OCI-LY1 (cell line): Measurements from ENCODE around the gene DTX3.

ENCODE experiments used
- H2AFZ ChIP-seq: fragments of 200-600 bp; sonication (generic), shearing (Covaris generic); 2 replicates; pipeline ENCODE4 v1.6.0; 2014; ENCODE audit warnings: antibody characterized with exemption, mild to moderate bottlenecking, low read length
- H3F3A ChIP-seq: fragments of 200-600 bp; sonication (generic), shearing (Covaris generic); 2 replicates; pipeline ENCODE4 v1.6.0; 2014; ENCODE audit warnings: mild to moderate bottlenecking, antibody characterized with exemption, low read length, moderate library complexity; ENCODE audit not compliant: insufficient read depth
- H3K27ac ChIP-seq: fragments of 200-600 bp; sonication (generic); 2 replicates; pipeline ENCODE4 v1.5.1; 2014; ENCODE audit warnings: low read length, mixed run types, mild to moderate bottlenecking, low read depth; ENCODE audit not compliant: poor library complexity, severe bottlenecking
- H3K27me3 ChIP-seq: fragments of 200-600 bp; sonication (generic); 2 replicates; pipeline ENCODE4 v1.6.0; 2014; ENCODE audit warnings: antibody characterized with exemption, mild to moderate bottlenecking, low read length, moderate library complexity; ENCODE audit not compliant: insufficient read depth
- H3K36me3 ChIP-seq: fragments of 200-600 bp; sonication (generic); 2 replicates; pipeline ENCODE4 v1.6.1; 2014; ENCODE audit warnings: mild to moderate bottlenecking, antibody characterized with exemption, low read length, moderate library complexity, mixed read lengths; ENCODE audit not compliant: insufficient read depth
- H3K4me1 ChIP-seq: fragments of 200-600 bp; sonication (generic); 2 replicates; pipeline ENCODE4 v1.5.1; 2014; ENCODE audit warnings: mild to moderate bottlenecking, low read length, moderate library complexity; ENCODE audit not compliant: insufficient read depth, severe bottlenecking
- H3K4me2 ChIP-seq: fragments of 200-600 bp; sonication (generic), shearing (Covaris generic); 2 replicates; pipeline ENCODE4 v1.6.1; 2014; ENCODE audit warnings: low read length
- H3K4me3 ChIP-seq: fragments of 200-600 bp; sonication (generic); 2 replicates; pipeline ENCODE4 v1.5.1; 2014; ENCODE audit warnings: low read length, low read depth, mild to moderate bottlenecking, mixed read lengths; ENCODE audit not compliant: poor library complexity, severe bottlenecking
- H3K79me2 ChIP-seq: fragments of 200-600 bp; shearing (Covaris generic); 2 replicates; pipeline ENCODE4 v1.6.1; 2016; ENCODE audit warnings: mixed run types, low read length, mixed read lengths; ENCODE audit not compliant: insufficient read depth
- H3K9ac ChIP-seq: fragments of 200-600 bp; sonication (generic), shearing (Covaris generic); 2 replicates; pipeline ENCODE4 v1.6.1; 2014; ENCODE audit warnings: mild to moderate bottlenecking, low read length, mixed read lengths
- H3K9me2 ChIP-seq: fragments of 200-600 bp; sonication (generic), shearing (Covaris generic); 2 replicates; pipeline ENCODE4 v1.6.1; 2014; ENCODE audit warnings: low read depth, mild to moderate bottlenecking, low read length, mixed read lengths
- H3K9me3 ChIP-seq: fragments of 200-600 bp; shearing (Covaris generic); 2 replicates; pipeline ENCODE4 v1.6.1; 2014; ENCODE audit warnings: low read length, mixed read lengths
- H4K20me1 ChIP-seq: fragments of 200-600 bp; sonication (generic), shearing (Covaris generic); 2 replicates; pipeline ENCODE4 v1.6.0; 2016; ENCODE audit warnings: mild to moderate bottlenecking, low read length; ENCODE audit not compliant: insufficient read depth
- CTCF ChIP-seq: fragments of 200-600 bp; sonication (generic), shearing (Covaris generic); IDR thresholded peaks from 2 replicates; pipeline ENCODE4 v1.5.1; 2017; ENCODE audit warnings: mild to moderate bottlenecking, antibody characterized with exemption, low read length, moderate library complexity, mixed read lengths
- EZH2 ChIP-seq: fragments of 200-600 bp; sonication (generic), shearing (Covaris generic); IDR thresholded peaks from 2 replicates; pipeline ENCODE4 v1.8.0; 2017; ENCODE audit warnings: borderline replicate concordance, mixed run types, mild to moderate bottlenecking, antibody characterized with exemption, low read length, moderate library complexity, mixed read lengths

The DTX3 gene

GRCh38 chr12:57590479-57590863, 14.2 kb upstream of the DTX3 start:
- Histone ChIP-seq H3K4me2 (peak overlapping the region; percentile 98), H3K9me2 (no peaks in the 10 kb centered on the region), H3K9ac (peak overlapping the region; percentile 87), H4K20me1 (no peaks in the 10 kb centered on the region), H3K36me3 (peaks cover 4% of the 10 kb centered on the region; the same call in 1 of the 2 replicates), H3K4me1 (peaks cover 22% of the 10 kb centered on the region), H3F3A (no peaks in the 10 kb centered on the region), H2AFZ (peak overlapping the region; percentile 61), H3K79me2 (0 out of 2 replicates have a peak, but pooled peaks cover 6% of the 10 kb centered on the region), H3K27ac (no peak overlapping the region), H3K4me3 (peak overlapping the region; percentile 95), H3K9me3 (no peaks in the 10 kb centered on the region), H3K27me3 (no peaks in the 10 kb centered on the region)
- TF ChIP-seq EZH2 (no peak), CTCF (no peak)

GRCh38 chr12:57590864-57591781, 13.5 kb upstream of the DTX3 start, which contains the start of gene PIP4K2C:
Gene PIP4K2C (plus strand): TSS chr12:57591192. CDS start chr12:57591290, 98 bp downstream.
- peaks cover 4% of the 10 kb centered on the region; the same call in 1 of the 2 replicates for H3K36me3 ChIP-seq
- H3K4me2 ChIP-seq = peak within 1 kb of the TSS; percentile 98
- no peaks in the 10 kb centered on the region for H3K27me3 ChIP-seq
- H3K27ac ChIP-seq = no peak within 1 kb of the TSS
- no peaks in the 10 kb centered on the region for H4K20me1 ChIP-seq
- H3K79me2 ChIP-seq = 0 out of 2 replicates have a peak, but pooled peaks cover 6% of the 10 kb centered on the region
- H3K4me3 ChIP-seq = peak within 1 kb of the TSS; percentile 95
- H3K9ac ChIP-seq = peak within 1 kb of the TSS; percentile 87
- H3F3A ChIP-seq = no peaks in the 10 kb centered on the region
- peak within 1 kb of the TSS; percentile 61 for H2AFZ ChIP-seq
- peaks cover 22% of the 10 kb centered on the region for H3K4me1 ChIP-seq
- H3K9me2 ChIP-seq = no peaks in the 10 kb centered on the region
- H3K9me3 ChIP-seq = no peaks in the 10 kb centered on the region
- no peak for TF ChIP-seq CTCF
- TF ChIP-seq EZH2 = no peak

- H2AFZ ChIP-seq = peak overlapping the region; percentile 19; the same call in 1 of the 2 replicates
- H3K9me3 ChIP-seq = no peaks in the 10 kb centered on the region
- H3K27me3 ChIP-seq = no peaks in the 10 kb centered on the region
- H3K4me3 ChIP-seq = peak overlapping the region; percentile 95
- peak overlapping the region; percentile 98 for H3K4me2 ChIP-seq
- H3K36me3 ChIP-seq = peaks cover 4% of the 10 kb centered on the region; the same call in 1 of the 2 replicates
- no peak overlapping the region for H3K27ac ChIP-seq
- H3F3A ChIP-seq = no peaks in the 10 kb centered on the region
- H4K20me1 ChIP-seq = no peaks in the 10 kb centered on the region
- peaks cover 22% of the 10 kb centered on the region for H3K4me1 ChIP-seq
- 0 out of 2 replicates have a peak, but pooled peaks cover 6% of the 10 kb centered on the region for H3K79me2 ChIP-seq
- H3K9me2 ChIP-seq = no peaks in the 10 kb centered on the region
- TF ChIP-seq EZH2 = no peak
- TF ChIP-seq CTCF = no peak
- H3K9ac ChIP-seq = peak overlapping the region; percentile 87
Measured at GRCh38 chr12:57591782-57592325, 12.8 kb upstream of the DTX3 start.
